Activated CD4-positive, alpha-beta memory T cell treated with anti-CD3 and anti-CD28 coated beads, Interleukin-2, amount 10 ng/mL, durations not matched to agents 7 days and 5 days (primary cell): Measurements from ENCODE around the gene LRRN2. TPM values are rescaled to one million over a fixed set of nuclear protein-coding genes. Genes with fewer than 3 reads are reported as not detected.

Experiments
- CTCF ChIA-PET: fragments of 350-600 bp; sonication (Branson Sonifier 250); formaldehyde crosslinking; loops from one replicate; lab custom pipeline; 2021; ENCODE audit warnings: antibody characterized with exemption, inconsistent platforms; lab: Charles Lee
- POLR2A ChIA-PET: fragments of 350-600 bp; sonication (Branson Sonifier 250); formaldehyde crosslinking; loops from one replicate; lab custom pipeline; 2021; ENCODE audit warnings: antibody characterized with exemption; lab: Charles Lee
- DNase-seq: peaks from one replicate; pipeline ENCODE4 v3.0.0-alpha.2; 2020
- H3K27ac Mint-ChIP-seq: one replicate; pipeline ENCODE4 v1.8.0; 2021; ENCODE audit warnings: mild to moderate bottlenecking, mixed read lengths
- H3K27me3 Mint-ChIP-seq: one replicate; pipeline ENCODE4 v1.8.0; 2021; ENCODE audit warnings: mixed read lengths
- H3K36me3 Mint-ChIP-seq: one replicate; pipeline ENCODE4 v1.8.0; 2021; ENCODE audit warnings: low read depth, mixed read lengths
- H3K4me1 Mint-ChIP-seq: one replicate; pipeline ENCODE4 v1.8.0; 2021; ENCODE audit warnings: mixed read lengths
- H3K4me3 Mint-ChIP-seq: one replicate; pipeline ENCODE4 v1.8.0; 2021; ENCODE audit warnings: mild to moderate bottlenecking, mixed read lengths
- H3K9me3 Mint-ChIP-seq: one replicate; pipeline ENCODE4 v1.8.0; 2021; ENCODE audit warnings: mixed read lengths
- total RNA-seq, 2 experiments: library from RNA; stranded (reverse); gene quantifications; one replicate each; pipeline ENCODE4 v1.2.3, GENCODE V29; 2021

The LRRN2 gene
- total RNA-seq, 2 experiments from 2014 or later: 0.10 to 0.25 TPM

DNA sequence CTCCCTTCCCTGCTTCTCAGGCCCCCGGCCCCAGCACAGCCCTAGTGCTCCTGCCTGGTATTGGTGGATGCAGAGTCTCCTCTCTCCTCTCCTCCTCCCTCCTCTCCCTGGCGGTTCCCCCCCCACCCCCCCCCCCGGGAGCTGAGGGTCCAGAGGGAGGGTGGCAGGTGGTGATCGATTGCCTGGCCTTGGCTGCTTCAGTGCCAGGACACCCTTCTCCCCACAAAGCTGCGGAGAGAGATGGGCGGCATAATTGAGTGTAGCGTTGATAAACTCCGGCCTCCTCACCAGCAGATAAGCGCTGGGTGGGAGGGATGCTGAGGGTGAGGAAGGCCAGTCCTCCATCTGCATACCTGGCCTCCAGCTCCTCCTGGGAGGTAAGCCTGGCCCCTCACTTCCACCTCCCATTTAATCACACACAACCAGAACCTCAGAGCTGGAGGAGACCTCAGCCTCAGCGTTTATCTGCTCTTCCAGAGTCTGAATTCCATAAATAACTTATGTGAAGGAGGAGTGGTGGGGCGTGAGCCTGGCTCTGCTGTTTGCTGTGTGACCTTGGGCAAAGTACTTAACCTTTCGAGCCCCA lies 60.8 kb downstream of the LRRN2 start:
- no peak for DNase-seq
- POLR2A ChIA-PET: no interaction called here
- Mint-ChIP-seq H3K36me3 (no peaks in the 10 kb centered on the region), H3K27ac (no peak overlapping the region), H3K27me3 (no peaks in the 10 kb centered on the region), H3K4me1 (no peaks in the 10 kb centered on the region), H3K4me3 (no peak overlapping the region), H3K9me3 (no peaks in the 10 kb centered on the region)
- CTCF ChIA-PET: interaction anchor here (1.0 to 4.1 kb wide), 4 partner anchors 9 to 182 kb away, joined by 3 to 17 read pairs (median 8); no protein-coding TSS in a partner anchor

DNA sequence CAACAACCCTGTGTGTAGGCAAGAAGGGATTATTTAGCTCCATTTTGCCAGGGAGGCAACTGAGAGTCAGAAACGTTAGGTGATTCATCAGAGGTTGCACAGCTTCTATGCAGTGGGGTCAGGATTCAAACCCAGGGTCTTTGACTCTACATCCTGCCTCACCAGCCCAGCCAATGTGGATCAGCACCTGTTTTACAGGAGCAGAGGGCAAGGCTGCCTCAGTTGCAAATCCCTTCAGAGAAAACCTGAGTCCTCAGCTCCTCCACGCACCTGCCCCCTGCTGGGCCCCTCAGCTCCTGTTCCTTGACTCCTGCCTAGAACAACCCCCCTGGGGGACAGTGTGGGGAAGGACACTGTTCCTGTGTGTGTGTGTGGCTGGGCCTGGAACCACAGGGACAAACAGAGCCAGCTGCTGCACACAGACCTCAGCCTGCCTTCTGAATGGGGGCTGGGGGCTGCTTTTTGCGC lies 61.6 kb downstream of the LRRN2 start:
- ChIA-PET POLR2A (no interaction called here), CTCF (interaction anchor here (0.8 to 4.1 kb wide), 5 partner anchors 8 to 183 kb away, joined by 3 to 17 read pairs (median 3); no protein-coding TSS in a partner anchor)
- Mint-ChIP-seq H3K4me1 (no peaks in the 10 kb centered on the region), H3K9me3 (no peaks in the 10 kb centered on the region), H3K36me3 (no peaks in the 10 kb centered on the region), H3K27me3 (no peaks in the 10 kb centered on the region), H3K4me3 (no peak overlapping the region), H3K27ac (no peak overlapping the region)
- peak; percentile 24 for DNase-seq

DNA sequence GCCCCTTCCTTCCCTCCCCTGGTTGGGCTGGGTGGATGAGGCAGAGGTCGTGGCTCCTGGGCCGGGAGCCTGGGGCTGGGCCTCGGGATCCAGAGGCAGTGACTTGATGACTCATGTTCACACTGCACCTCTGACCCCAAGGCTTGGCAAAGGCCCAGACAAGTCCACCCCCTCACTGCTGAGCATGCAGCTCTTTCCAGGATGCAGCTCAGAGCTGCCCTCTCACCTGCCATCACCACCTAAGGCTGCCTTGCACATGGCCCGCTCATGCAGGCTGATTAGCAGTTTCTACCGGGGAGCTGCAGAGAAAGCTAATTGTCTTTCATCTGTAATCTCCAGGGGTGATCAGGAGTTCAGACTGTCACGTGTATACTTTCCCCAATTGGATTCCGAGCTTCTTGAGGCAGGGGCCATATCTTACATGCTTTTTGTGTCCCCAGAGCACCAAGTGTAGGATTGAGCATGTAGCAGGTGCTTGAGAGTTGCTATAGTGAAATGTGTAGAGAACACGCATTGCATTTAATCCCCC lies 62.1 kb downstream of the LRRN2 start:
- Mint-ChIP-seq H3K27me3 (no peaks in the 10 kb centered on the region), H3K4me1 (no peaks in the 10 kb centered on the region), H3K9me3 (no peaks in the 10 kb centered on the region), H3K27ac (no peak overlapping the region), H3K4me3 (no peak overlapping the region), H3K36me3 (no peaks in the 10 kb centered on the region)
- POLR2A ChIA-PET: no interaction called here
- CTCF ChIA-PET: interaction anchor here (0.8 to 4.1 kb wide), 4 partner anchors 15 to 184 kb away, joined by 3 to 17 read pairs (median 8); no protein-coding TSS in a partner anchor
- DNase-seq: no peak

DNA sequence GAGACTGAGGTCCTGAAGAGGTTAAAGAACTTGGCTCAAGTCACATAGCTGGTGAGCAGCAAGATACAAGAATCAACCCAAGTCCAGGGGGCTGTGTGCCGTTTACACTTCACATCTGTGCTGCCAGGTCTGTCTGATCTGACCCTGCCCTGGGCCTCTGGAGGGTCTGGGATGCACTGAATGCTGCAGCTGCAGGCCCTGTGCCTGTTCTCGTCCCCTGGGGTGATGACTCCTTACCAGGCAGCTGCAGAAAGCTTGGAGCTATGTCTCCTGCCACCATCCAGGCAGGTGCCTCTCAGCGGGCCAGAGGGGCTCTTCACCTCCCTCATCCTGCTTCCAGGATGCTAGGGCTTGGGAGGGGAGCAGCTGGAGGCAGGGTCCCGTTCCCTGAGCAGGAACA lies 63.5 kb downstream of the LRRN2 start:
- no peaks in the 10 kb centered on the region for H3K36me3 Mint-ChIP-seq
- no peak overlapping the region for H3K4me3 Mint-ChIP-seq
- ChIA-PET POLR2A (no interaction called here), CTCF (interaction anchor here (1.4 to 4.1 kb wide), 3 partner anchors 56 to 185 kb away, joined by 3 to 17 read pairs (median 12); no protein-coding TSS in a partner anchor)
- no peak overlapping the region for H3K27ac Mint-ChIP-seq
- H3K27me3 Mint-ChIP-seq: no peaks in the 10 kb centered on the region
- H3K4me1 Mint-ChIP-seq: no peaks in the 10 kb centered on the region
- H3K9me3 Mint-ChIP-seq: no peaks in the 10 kb centered on the region
- no peak for DNase-seq

DNA sequence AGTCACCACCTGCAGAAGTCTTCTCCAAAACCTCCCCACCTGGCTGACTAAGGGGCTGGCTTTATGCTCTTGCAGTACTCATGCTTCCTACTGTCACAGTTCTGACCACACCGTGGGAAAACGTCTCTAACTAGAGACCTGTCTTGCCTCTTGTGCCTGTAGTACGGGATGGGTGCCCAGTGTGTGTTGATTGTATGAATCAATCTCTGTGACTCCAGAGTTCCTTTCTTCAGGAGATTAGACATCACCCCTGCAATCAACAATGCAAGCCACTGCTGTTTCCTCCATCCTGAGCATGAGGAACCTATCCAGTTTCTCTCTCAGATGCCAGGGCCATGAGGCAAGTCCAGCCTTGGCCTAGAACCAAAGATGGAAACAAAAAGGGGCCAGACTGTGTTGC lies 64.1 kb downstream of the LRRN2 start:
- Mint-ChIP-seq H3K27me3 (no peaks in the 10 kb centered on the region), H3K36me3 (no peaks in the 10 kb centered on the region), H3K4me3 (no peak overlapping the region), H3K4me1 (no peaks in the 10 kb centered on the region), H3K27ac (no peak overlapping the region), H3K9me3 (no peaks in the 10 kb centered on the region)
- no peak for DNase-seq
- POLR2A ChIA-PET: no interaction called here
- CTCF ChIA-PET: interaction anchor here (1.4 kb wide), 1 partner anchor 142 kb away, joined by 3 read pairs; no protein-coding TSS in a partner anchor

DNA sequence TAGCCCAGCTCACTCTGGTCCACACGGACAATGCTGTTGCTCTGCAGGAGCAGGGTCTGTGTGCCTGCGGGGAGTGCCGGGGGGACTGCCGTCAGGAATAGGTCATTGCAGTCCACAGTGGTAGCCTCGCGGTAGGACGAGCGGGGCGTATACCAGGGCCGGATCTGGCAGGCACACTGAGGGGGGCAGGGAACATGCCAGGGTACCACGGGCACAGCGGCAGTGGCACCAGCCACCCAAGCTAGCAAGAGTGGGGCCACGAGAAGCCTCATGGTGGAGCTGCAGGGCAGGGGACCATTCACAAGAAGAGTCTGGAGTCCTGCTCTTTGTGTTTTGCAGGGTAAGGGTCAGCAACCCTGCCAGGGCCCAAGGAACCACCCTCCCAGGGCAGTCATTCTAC lies 65.8 kb downstream of the LRRN2 start:
- ChIA-PET POLR2A (no interaction called here), CTCF (interaction anchor here (1.3 kb wide), 1 partner anchor 187 kb away, joined by 3 read pairs; no protein-coding TSS in a partner anchor)
- no peaks in the 10 kb centered on the region for H3K36me3 Mint-ChIP-seq

DNA sequence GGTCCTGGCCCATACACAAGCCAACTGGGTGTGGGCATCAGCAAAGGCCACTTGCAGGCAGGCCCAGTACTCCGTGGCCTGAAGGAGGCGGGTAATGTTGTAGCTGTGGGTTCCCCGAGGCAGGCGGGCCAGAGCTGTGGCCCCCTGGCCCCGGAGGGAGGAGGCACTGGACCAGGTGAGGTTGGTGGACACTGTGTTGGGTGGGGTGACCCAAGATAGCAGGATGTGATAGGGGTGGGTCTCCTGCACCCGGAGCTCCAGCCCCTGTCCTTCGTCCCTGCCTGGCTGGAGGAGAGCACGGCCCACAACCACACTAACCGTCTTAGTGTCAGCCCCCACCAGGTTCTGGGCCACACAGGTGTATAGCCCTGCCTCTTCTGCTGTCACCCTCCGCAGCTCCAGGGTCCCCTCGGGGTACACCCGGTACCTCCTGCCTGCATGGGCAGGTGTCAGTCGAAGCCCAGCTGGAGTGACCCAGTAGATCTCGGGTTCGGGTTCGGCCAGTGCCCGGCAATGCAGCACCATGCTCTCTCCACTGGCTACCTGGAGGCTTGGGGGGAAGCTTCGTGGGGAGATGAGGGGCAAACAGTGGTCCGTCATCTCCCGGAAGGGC lies 67.3 kb downstream of the LRRN2 start:
- POLR2A ChIA-PET: no interaction called here
- CTCF ChIA-PET: interaction anchor here (1.0 to 1.3 kb wide), 2 partner anchors 189 kb away, joined by 3 read pairs; no protein-coding TSS in a partner anchor
- no peaks in the 10 kb centered on the region for H3K36me3 Mint-ChIP-seq
- no peak for DNase-seq
- no peaks in the 10 kb centered on the region for H3K4me1 Mint-ChIP-seq
- H3K9me3 Mint-ChIP-seq: no peaks in the 10 kb centered on the region
- peaks cover 2% of the 10 kb centered on the region for H3K27me3 Mint-ChIP-seq
- H3K27ac Mint-ChIP-seq: no peak overlapping the region
- no peak overlapping the region for H3K4me3 Mint-ChIP-seq

More for the DNA sequence above, 65.8 kb downstream of the LRRN2 start:
- no peaks in the 10 kb centered on the region for H3K9me3 Mint-ChIP-seq
- H3K27ac Mint-ChIP-seq: no peak overlapping the region
- H3K4me3 Mint-ChIP-seq: no peak overlapping the region
- H3K4me1 Mint-ChIP-seq: no peaks in the 10 kb centered on the region
- H3K27me3 Mint-ChIP-seq: no peaks in the 10 kb centered on the region
- DNase-seq: no peak

DNA sequence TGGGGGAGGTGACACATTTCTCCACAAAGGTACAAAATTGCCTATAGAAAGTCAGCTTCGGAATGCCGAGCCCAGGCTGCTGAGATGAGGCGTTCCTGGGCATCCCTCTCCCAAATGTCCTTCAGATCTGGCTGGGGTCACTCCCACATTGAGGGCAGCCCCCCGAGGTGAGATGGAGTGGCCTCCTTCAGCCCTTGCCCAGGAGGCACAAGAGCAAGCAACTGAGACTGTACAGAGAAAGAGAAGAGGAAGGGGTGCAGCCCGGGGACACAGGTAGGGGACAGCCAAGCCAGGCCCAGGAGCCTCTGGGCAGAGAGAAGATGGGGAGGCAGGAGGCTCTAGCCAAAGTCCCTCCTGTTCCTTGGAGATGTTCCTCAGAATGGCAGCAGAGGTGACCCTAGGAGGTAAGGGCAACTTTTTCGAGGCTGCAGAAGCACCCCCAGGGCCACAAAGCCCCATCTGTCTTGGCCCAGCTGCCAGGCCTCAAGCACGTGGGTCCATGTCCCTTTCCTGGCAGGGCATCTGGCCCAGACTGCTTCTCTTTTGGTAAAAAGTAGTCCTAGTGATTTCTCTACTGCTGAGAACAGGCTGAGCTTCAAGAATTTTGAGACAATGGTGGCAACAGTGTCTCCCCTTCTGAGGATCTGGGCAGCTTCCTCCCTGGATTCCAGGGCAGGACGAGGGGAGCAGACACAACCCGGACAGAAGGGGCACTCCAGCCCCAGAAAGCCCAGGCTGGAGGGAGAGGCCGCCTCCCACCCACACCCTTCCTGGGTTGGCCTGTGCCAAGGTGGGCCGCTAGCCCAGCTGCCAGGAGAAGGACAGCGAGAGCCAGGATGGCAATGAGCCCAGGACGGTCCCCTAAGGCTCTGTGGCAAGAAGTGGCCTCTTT lies 68.0 kb downstream of the LRRN2 start:
- Mint-ChIP-seq H3K4me3 (no peak overlapping the region), H3K36me3 (no peaks in the 10 kb centered on the region), H3K9me3 (no peaks in the 10 kb centered on the region), H3K27ac (no peak overlapping the region), H3K4me1 (no peaks in the 10 kb centered on the region), H3K27me3 (peaks cover 2% of the 10 kb centered on the region)
- no peak for DNase-seq
- CTCF ChIA-PET: interaction anchor here (1.0 kb wide), 1 partner anchor 189 kb away, joined by 3 read pairs; no protein-coding TSS in a partner anchor
- POLR2A ChIA-PET: no interaction called here

DNA sequence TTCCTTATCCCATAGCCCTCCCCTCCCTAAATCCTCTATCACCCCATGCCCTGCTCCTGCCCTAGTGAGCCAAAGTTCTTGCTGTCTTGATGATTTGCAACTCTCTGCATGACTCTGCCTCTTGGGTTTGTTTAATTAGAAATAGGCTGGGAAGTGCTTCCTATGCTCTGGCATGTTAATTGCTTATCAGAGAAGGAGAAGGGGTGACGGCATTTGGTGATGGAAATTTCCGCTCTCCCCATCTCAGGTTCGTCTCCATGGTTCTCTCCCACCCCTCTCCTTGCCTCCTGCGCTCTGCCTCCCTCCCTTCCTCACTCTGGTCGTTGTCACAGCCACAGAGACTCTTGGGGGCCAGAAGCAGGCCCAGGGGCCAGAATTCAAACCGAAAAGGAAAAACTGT lies 68.9 kb downstream of the LRRN2 start:
- no peaks in the 10 kb centered on the region for H3K9me3 Mint-ChIP-seq
- POLR2A ChIA-PET: no interaction called here

DNA sequence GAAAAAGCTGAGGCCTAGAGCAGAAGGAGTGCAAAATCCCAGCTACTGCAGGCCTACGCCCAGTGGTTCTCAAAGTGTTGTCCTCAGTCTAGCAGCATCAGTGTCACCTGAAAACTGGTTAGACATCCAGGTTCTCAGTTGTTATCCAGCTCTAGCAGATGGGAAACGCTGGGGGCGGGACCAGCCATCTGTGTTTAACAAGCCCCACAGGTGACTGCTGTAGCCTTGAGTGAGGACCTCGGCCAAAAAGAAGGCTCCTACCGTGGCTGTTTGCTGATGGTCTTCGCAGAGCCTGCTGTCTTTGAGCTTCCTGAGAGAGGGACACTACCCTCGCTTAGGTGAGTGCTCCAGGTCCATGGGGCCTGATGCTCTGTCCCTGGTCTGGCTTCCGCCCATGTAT lies 69.7 kb downstream of the LRRN2 start:
- POLR2A ChIA-PET: no interaction called here

More for the DNA sequence above, 68.9 kb downstream of the LRRN2 start:
- CTCF ChIA-PET: no interaction called here
- Mint-ChIP-seq H3K27ac (no peak overlapping the region), H3K4me1 (no peaks in the 10 kb centered on the region), H3K27me3 (peaks cover 2% of the 10 kb centered on the region), H3K36me3 (no peaks in the 10 kb centered on the region), H3K4me3 (no peak overlapping the region)
- no peak for DNase-seq

DNA sequence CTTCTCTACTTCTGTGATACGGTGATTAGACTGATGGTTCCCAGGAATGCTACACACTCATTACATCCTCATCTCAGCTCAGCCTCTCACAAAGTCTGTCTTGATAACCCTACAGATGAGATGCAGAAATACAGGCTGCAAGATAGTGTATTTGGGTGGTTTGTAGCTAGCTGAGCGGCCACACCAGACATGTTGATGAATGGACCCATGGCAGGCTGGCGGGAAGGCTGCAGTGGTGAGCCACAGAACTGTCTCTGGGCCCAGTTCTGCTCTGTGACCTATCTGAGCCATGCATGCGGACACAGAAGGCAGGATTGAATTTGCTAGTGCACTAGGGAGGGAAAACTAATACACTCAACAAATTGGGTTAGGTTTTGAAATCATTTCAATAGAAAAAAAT lies 71.9 kb downstream of the LRRN2 start:
- no peaks in the 10 kb centered on the region for H3K4me1 Mint-ChIP-seq
- H3K36me3 Mint-ChIP-seq: no peaks in the 10 kb centered on the region
- H3K27ac Mint-ChIP-seq: no peak overlapping the region
- H3K27me3 Mint-ChIP-seq: peaks cover 5% of the 10 kb centered on the region
- POLR2A ChIA-PET: no interaction called here
- no peaks in the 10 kb centered on the region for H3K9me3 Mint-ChIP-seq
- DNase-seq: no peak
- H3K4me3 Mint-ChIP-seq: no peak overlapping the region
- CTCF ChIA-PET: interaction anchor here (0.6 kb wide), 1 partner anchor 100 kb away, joined by 3 read pairs; no protein-coding TSS in a partner anchor

More for the DNA sequence above, 69.7 kb downstream of the LRRN2 start:
- no peak overlapping the region for H3K27ac Mint-ChIP-seq
- H3K27me3 Mint-ChIP-seq: peaks cover 2% of the 10 kb centered on the region
- no peak for DNase-seq
- no peaks in the 10 kb centered on the region for H3K36me3 Mint-ChIP-seq
- CTCF ChIA-PET: interaction anchor here (1.0 to 1.3 kb wide), 2 partner anchors 8 to 191 kb away, joined by 3 to 5 read pairs; no protein-coding TSS in a partner anchor
- no peak overlapping the region for H3K4me3 Mint-ChIP-seq
- no peaks in the 10 kb centered on the region for H3K9me3 Mint-ChIP-seq
- H3K4me1 Mint-ChIP-seq: no peaks in the 10 kb centered on the region

DNA sequence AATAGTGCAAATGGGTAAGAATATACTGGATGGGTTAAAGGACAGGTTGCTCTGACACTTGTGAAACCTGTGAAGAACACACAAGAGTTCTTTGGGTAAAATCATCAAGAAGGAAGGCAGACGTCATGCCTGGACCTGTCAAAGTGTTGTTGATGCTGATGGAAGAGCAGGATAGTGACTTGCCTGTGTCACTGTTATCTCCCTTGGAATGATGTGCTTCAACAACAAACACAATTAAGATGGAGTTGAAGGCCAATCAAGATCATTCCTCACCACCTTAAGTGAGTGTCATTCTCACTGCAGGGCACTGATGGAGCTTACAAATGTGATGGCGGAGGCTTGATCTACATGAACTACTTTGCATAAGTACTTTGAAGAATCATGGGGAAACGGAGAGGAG lies 73.2 kb downstream of the LRRN2 start:
- H3K27ac Mint-ChIP-seq: no peak overlapping the region
- H3K27me3 Mint-ChIP-seq: peaks cover 12% of the 10 kb centered on the region
- no peak overlapping the region for H3K4me3 Mint-ChIP-seq
- no peaks in the 10 kb centered on the region for H3K9me3 Mint-ChIP-seq
- ChIA-PET CTCF (interaction anchor here (0.6 to 1.0 kb wide), 2 partner anchors 81 to 195 kb away, joined by 3 read pairs; no protein-coding TSS in a partner anchor), POLR2A (no interaction called here)
- no peak for DNase-seq
- H3K36me3 Mint-ChIP-seq: no peaks in the 10 kb centered on the region
- no peaks in the 10 kb centered on the region for H3K4me1 Mint-ChIP-seq
